B cell (primary cell): ENCODE data around the gene PIBF1.

Experiments used
- CTCF ChIP-seq: fragments of 200-600 bp; IDR thresholded peaks from one replicate; pipeline ENCODE4 v1.8.0; 2022; ENCODE audit warnings: antibody characterized with exemption, mild to moderate bottlenecking
- EZH2 ChIP-seq: IDR thresholded peaks from 2 replicates; pipeline ENCODE4 v1.6.1; 2012; ENCODE audit warnings: borderline replicate concordance, low read depth, mild to moderate bottlenecking, moderate library complexity, low read length; ENCODE audit not compliant: insufficient read depth, poor library complexity, severe bottlenecking

GRCh38 chr13:72983085-72983768, 201.3 kb downstream of the PIBF1 start:
- TF ChIP-seq CTCF (no peak), EZH2 (no peak)
